Measurements from ENCODE around the gene SEMA3C. TPM values are rescaled to one million over a fixed set of nuclear protein-coding genes. Genes with fewer than 3 reads are reported as not detected.
A peak's percentile ranks its signal among the peaks of the same experiment; 100 is the strongest.

The SEMA3C gene
- total RNA-seq, 6 experiments from 2014 or later = 52.4 to 74.6 (median 61.4) TPM

- no peak overlapping the region for H3K27ac Mint-ChIP-seq
- DNase-seq = no peak
- no peaks in the 10 kb centered on the region for H3K9me3 Mint-ChIP-seq
- no peak overlapping the region for H3K4me3 Mint-ChIP-seq
- H3K4me1 Mint-ChIP-seq (ENCODE audit: low read depth) = peaks cover 12% of the 10 kb centered on the region
- no peak for TF ChIP-seq CTCF (IDR thresholded peaks at IDR 0.05)
- peaks cover 27% of the 10 kb centered on the region for H3K36me3 Mint-ChIP-seq (ENCODE audit: low read depth)
- no peaks in the 10 kb centered on the region for H3K27me3 Mint-ChIP-seq (ENCODE audit: insufficient read depth)
Measured at GRCh38 chr7:80794631-80795573, 123.9 kb downstream of the SEMA3C start.

- no peak overlapping the region; the same call in 1 of the 2 replicates for H3K4me3 Mint-ChIP-seq
- TF ChIP-seq CTCF (IDR thresholded peaks at IDR 0.05) = no peak
- peaks cover 41% of the 10 kb centered on the region for H3K36me3 Mint-ChIP-seq (ENCODE audit: low read depth)
- peak overlapping the region; percentile 16; the same call in 1 of the 2 replicates for H3K27ac Mint-ChIP-seq
- no peaks in the 10 kb centered on the region for H3K27me3 Mint-ChIP-seq (ENCODE audit: insufficient read depth)
- peaks cover 16% of the 10 kb centered on the region for H3K4me1 Mint-ChIP-seq (ENCODE audit: low read depth)
- DNase-seq = no peak
- no peaks in the 10 kb centered on the region for H3K9me3 Mint-ChIP-seq
Measured at GRCh38 chr7:80791509-80791929, 127.3 kb downstream of the SEMA3C start.

GRCh38 chr7:80790877-80791276 lies 128.0 kb downstream of the SEMA3C start:
- H3K9me3 Mint-ChIP-seq = no peaks in the 10 kb centered on the region
- H3K4me1 Mint-ChIP-seq (ENCODE audit: low read depth) = peaks cover 23% of the 10 kb centered on the region
- H3K4me3 Mint-ChIP-seq = no peak overlapping the region
- no peak for DNase-seq
- H3K27me3 Mint-ChIP-seq (ENCODE audit: insufficient read depth) = no peaks in the 10 kb centered on the region
- TF ChIP-seq CTCF (IDR thresholded peaks at IDR 0.05) = no peak
- peaks cover 43% of the 10 kb centered on the region for H3K36me3 Mint-ChIP-seq (ENCODE audit: low read depth)
- no peak overlapping the region for H3K27ac Mint-ChIP-seq

- H3K36me3 Mint-ChIP-seq (ENCODE audit: low read depth) = peaks cover 30% of the 10 kb centered on the region
- H3K27ac Mint-ChIP-seq = no peak overlapping the region
- no peak for TF ChIP-seq CTCF (IDR thresholded peaks at IDR 0.05)
- no peak overlapping the region for H3K4me3 Mint-ChIP-seq
- peaks cover 49% of the 10 kb centered on the region for H3K4me1 Mint-ChIP-seq (ENCODE audit: low read depth)
- no peaks in the 10 kb centered on the region for H3K27me3 Mint-ChIP-seq (ENCODE audit: insufficient read depth)
- no peaks in the 10 kb centered on the region for H3K9me3 Mint-ChIP-seq
- DNase-seq = no peak
Measured at GRCh38 chr7:80787721-80788120, 131.1 kb downstream of the SEMA3C start.

GRCh38 chr7:80785961-80786536 lies 132.8 kb downstream of the SEMA3C start:
- peak overlapping the region; percentile 51 for H3K27ac Mint-ChIP-seq
- no peak for DNase-seq
- H3K36me3 Mint-ChIP-seq (ENCODE audit: low read depth) = peaks cover 28% of the 10 kb centered on the region
- H3K4me3 Mint-ChIP-seq = no peak overlapping the region; the same call in 1 of the 2 replicates
- no peak for TF ChIP-seq CTCF (IDR thresholded peaks at IDR 0.05)
- H3K9me3 Mint-ChIP-seq = no peaks in the 10 kb centered on the region
- H3K27me3 Mint-ChIP-seq (ENCODE audit: insufficient read depth) = no peaks in the 10 kb centered on the region
- peaks cover 57% of the 10 kb centered on the region for H3K4me1 Mint-ChIP-seq (ENCODE audit: low read depth)

Data from HFFc6 (cell line).